ENCODE results near the gene PDE7B. TPM values are rescaled to one million over a fixed set of nuclear protein-coding genes. Genes with fewer than 3 reads are reported as not detected.

Gene PDE7B
- total and polyA plus RNA-seq, 2 donors from 2014 or later: 4.6 to 15.4 TPM

- peak in 2 of 5 donors; percentile 10 to 35 for DNase-seq
These were observed 40.3 kb upstream of the PDE7B start for GRCh38 chr6:135811170-135811569.

DNA sequence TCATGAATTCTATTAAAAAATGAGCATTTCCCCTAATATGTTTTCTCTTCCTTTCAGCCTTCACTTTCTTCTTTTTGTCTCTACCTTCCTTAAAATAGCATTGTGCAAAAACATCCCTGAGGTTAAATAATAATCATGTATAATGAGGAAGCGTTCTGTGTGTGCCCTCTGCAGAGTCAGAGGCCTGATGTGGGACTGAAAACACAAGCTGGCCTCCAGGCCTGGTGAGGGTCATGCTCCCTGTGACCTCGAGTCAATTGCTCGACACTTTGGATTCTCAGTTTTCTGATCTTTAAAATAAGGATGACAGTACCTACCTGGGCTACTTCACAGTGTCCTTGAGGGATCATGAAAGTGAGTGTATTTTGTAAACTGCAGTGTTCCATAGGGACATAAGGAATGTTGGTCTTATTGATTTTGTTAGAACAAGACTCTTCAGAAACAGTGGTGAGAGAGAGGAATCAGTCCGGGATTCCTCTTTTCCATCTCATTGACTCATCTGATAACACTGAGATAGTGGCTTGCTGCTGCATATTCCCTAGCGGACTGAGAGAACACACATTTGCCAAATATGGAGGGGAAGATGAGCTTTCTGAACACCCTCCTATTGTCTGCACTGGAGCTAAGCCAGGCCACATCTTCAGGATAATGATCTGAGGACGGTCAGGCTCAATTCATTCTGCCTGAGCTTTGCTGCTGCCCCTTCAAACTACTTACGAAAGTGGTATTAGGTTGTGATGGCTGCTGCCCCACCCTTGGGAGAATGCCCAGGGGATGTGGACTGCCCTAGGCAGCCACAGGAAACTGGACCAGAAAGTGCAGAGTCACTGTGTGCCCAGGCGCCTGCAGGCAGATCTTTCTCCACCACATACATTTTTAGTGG lies 39.6 kb upstream of the PDE7B start:
- intact Hi-C loops (cut with DNase I): no loop called here
- H3K36me3 ChIP-seq (ENCODE audit: control insufficient read depth in 2 of 3, insufficient read depth in 3 of 3, low read length in 3 of 3): no peaks in the 10 kb centered on the region
- peaks cover 0 to 5% (median 0%) of the 10 kb centered on the region in 3 donors for H3K9me3 ChIP-seq (ENCODE audit: control insufficient read depth in 2 of 3, insufficient read depth in 1 of 3, low read length in 3 of 3)
- peaks cover 0 to 8% (median 0%) of the 10 kb centered on the region in 3 donors for H3K4me1 ChIP-seq (ENCODE audit: control insufficient read depth in 2 of 3, insufficient read depth in 2 of 3, low read depth in 1 of 3, low read length in 3 of 3)
- FAIRE-seq: no peak
- no peak overlapping the region for H3K27ac ChIP-seq (ENCODE audit: low read depth in 2 of 2, low read length in 2 of 2)
- TF ChIP-seq, protein P1, sequence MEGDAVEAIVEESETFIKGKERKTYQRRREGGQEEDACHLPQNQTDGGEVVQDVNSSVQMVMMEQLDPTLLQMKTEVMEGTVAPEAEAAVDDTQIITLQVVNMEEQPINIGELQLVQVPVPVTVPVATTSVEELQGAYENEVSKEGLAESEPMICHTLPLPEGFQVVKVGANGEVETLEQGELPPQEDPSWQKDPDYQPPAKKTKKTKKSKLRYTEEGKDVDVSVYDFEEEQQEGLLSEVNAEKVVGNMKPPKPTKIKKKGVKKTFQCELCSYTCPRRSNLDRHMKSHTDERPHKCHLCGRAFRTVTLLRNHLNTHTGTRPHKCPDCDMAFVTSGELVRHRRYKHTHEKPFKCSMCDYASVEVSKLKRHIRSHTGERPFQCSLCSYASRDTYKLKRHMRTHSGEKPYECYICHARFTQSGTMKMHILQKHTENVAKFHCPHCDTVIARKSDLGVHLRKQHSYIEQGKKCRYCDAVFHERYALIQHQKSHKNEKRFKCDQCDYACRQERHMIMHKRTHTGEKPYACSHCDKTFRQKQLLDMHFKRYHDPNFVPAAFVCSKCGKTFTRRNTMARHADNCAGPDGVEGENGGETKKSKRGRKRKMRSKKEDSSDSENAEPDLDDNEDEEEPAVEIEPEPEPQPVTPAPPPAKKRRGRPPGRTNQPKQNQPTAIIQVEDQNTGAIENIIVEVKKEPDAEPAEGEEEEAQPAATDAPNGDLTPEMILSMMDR (IDR thresholded peaks at IDR 0.05; ENCODE audit: borderline replicate concordance, extremely low read depth, insufficient read depth): no peak
- H3K4me3 ChIP-seq (ENCODE audit: low read length in 3 of 3): no peak overlapping the region
- H3K27me3 ChIP-seq (ENCODE audit: control insufficient read depth, insufficient read depth, low read length): no peaks in the 10 kb centered on the region
- no peak overlapping the region for H3K9ac ChIP-seq (ENCODE audit: low read length in 3 of 3)
- no peak for DNase-seq

More at GRCh38 chr6:135811170-135811569, 40.3 kb upstream of the PDE7B start:
- TF ChIP-seq, protein P1 (IDR thresholded peaks at IDR 0.05; ENCODE audit: borderline replicate concordance, extremely low read depth, insufficient read depth): no peak
- intact Hi-C loops (cut with DNase I): no loop called here
- Histone ChIP-seq H3K27ac (ENCODE audit: low read depth in 2 of 2, low read length in 2 of 2) (no peak overlapping the region), H3K4me1 (ENCODE audit: control insufficient read depth in 2 of 3, insufficient read depth in 2 of 3, low read depth in 1 of 3, low read length in 3 of 3) (peaks cover 0 to 8% (median 0%) of the 10 kb centered on the region in 3 donors), H3K27me3 (ENCODE audit: control insufficient read depth, insufficient read depth, low read length) (no peaks in the 10 kb centered on the region), H3K9me3 (ENCODE audit: control insufficient read depth in 2 of 3, insufficient read depth in 1 of 3, low read length in 3 of 3) (peaks cover 0 to 5% (median 0%) of the 10 kb centered on the region in 3 donors), H3K4me3 (ENCODE audit: low read length in 3 of 3) (no peak overlapping the region), H3K36me3 (ENCODE audit: control insufficient read depth in 2 of 3, insufficient read depth in 3 of 3, low read length in 3 of 3) (no peaks in the 10 kb centered on the region), H3K9ac (ENCODE audit: low read length in 3 of 3) (no peak overlapping the region)
- FAIRE-seq: no peak

- no peak overlapping the region for H3K27ac ChIP-seq (ENCODE audit: low read depth in 2 of 2, low read length in 2 of 2)
- FAIRE-seq (no peak), DNase-seq (no peak)
- H3K9ac ChIP-seq (ENCODE audit: low read length in 3 of 3): no peak overlapping the region
- H3K9me3 ChIP-seq (ENCODE audit: control insufficient read depth in 2 of 3, insufficient read depth in 1 of 3, low read length in 3 of 3): peaks cover 0 to 5% (median 0%) of the 10 kb centered on the region in 3 donors
- TF ChIP-seq, protein P1 (IDR thresholded peaks at IDR 0.05; ENCODE audit: borderline replicate concordance, extremely low read depth, insufficient read depth): no peak
- no peak overlapping the region for H3K4me3 ChIP-seq (ENCODE audit: low read length in 3 of 3)
- no peaks in the 10 kb centered on the region for H3K27me3 ChIP-seq (ENCODE audit: control insufficient read depth, insufficient read depth, low read length)
- no peaks in the 10 kb centered on the region for H3K36me3 ChIP-seq (ENCODE audit: control insufficient read depth in 2 of 3, insufficient read depth in 3 of 3, low read length in 3 of 3)
- intact Hi-C loops (cut with DNase I): no loop called here
- peaks cover 0 to 8% (median 0%) of the 10 kb centered on the region in 3 donors for H3K4me1 ChIP-seq (ENCODE audit: control insufficient read depth in 2 of 3, insufficient read depth in 2 of 3, low read depth in 1 of 3, low read length in 3 of 3)
These were observed 38.1 kb upstream of the PDE7B start for GRCh38 chr6:135813401-135813800.

All from kidney (tissue), 14 donors.